ENCODE results near the gene GARIN5B. TPM values are rescaled to one million over a fixed set of nuclear protein-coding genes. Genes with fewer than 3 reads are reported as not detected.
A peak's percentile ranks its signal among the peaks of the same experiment; 100 is the strongest.

Gene GARIN5B
- total and polyA plus RNA-seq, 2 of the 8 experiments (the other 6 are each of a cell fraction or from before 2014, with no cell fraction given), result 0.03 TPM; not detected in 1

- Histone ChIP-seq H4K20me1 (replicated peaks in 1 of 2; ENCODE audit: control insufficient read depth in 1 of 2, insufficient read depth in 2 of 2, low read length in 2 of 2) (peaks cover 0 to 10% of the 10 kb centered on the region in 2 experiments), H3K79me1 (ENCODE audit: low read depth, low read length) (no peaks in the 10 kb centered on the region), H2BK20ac (ENCODE audit: low read length) (0 out of 2 replicates have a peak overlapping the region, but pooled peaks have one; percentile 48), H3K4me1 (replicated peaks in 1 of 4; ENCODE audit: control insufficient read depth in 3 of 4, insufficient read depth in 4 of 4, low read length in 3 of 4) (peaks cover 0 to 16% (median 9%) of the 10 kb centered on the region in 4 experiments; a peak in 6 of 7 replicates), H3K23me2 (ENCODE audit: low read depth, low read length) (peaks cover 11% of the 10 kb centered on the region; the same call in 1 of the 2 replicates), H3K56ac (replicated peaks; ENCODE audit: insufficient read length, low read depth, low read length) (no peak overlapping the region), H3K23ac (ENCODE audit: insufficient read length) (no peak overlapping the region), H2BK5ac (ENCODE audit: low read depth, low read length) (no peak overlapping the region), H4K5ac (ENCODE audit: insufficient read length, low read depth, low read length) (peak overlapping the region; percentile 26), H3K4ac (replicated peaks; ENCODE audit: insufficient read length, low read depth, low read length) (no peak overlapping the region), H2AK5ac (ENCODE audit: low read depth, low read length) (no peak overlapping the region), H3K27ac (ENCODE audit: low read depth, low read length) (no peak overlapping the region), H2BK120ac (replicated peaks; ENCODE audit: low read depth, low read length) (no peak overlapping the region), H3K4me2 (ENCODE audit: insufficient read depth in 1 of 2, low read depth in 2 of 2, low read length in 2 of 2) (peak overlapping the region; percentile 48 to 88; a peak in 3 of 4 replicates), H3K27me3 (replicated peaks in 1 of 4; ENCODE audit: control insufficient read depth in 3 of 4, extremely low read depth in 1 of 4, insufficient read depth in 3 of 4, low read length in 3 of 4) (peaks cover 17 to 56% (median 46%) of the 10 kb centered on the region in 4 experiments), H4K91ac (replicated peaks; ENCODE audit: insufficient read length, low read length) (no peak overlapping the region), H2BK12ac (ENCODE audit: low read depth, low read length) (0 out of 2 replicates have a peak overlapping the region, but pooled peaks have one; percentile 39), H3K9ac (replicated peaks in 1 of 4; ENCODE audit: extremely low read depth in 1 of 4, low read depth in 3 of 4, low read length in 3 of 4) (no peak overlapping the region), H3K79me2 (ENCODE audit: control insufficient read depth in 1 of 2, insufficient read depth in 2 of 2, low read length in 2 of 2) (no peaks in the 10 kb centered on the region), H2BK15ac (ENCODE audit: low read length) (0 out of 2 replicates have a peak overlapping the region, but pooled peaks have one; percentile 46), H3K18ac (ENCODE audit: extremely low read depth, low read length) (peak overlapping the region; percentile 48; the same call in 1 of the 2 replicates), H3K4me3 (ENCODE audit: extremely low read depth in 1 of 4, insufficient read depth in 2 of 4, low read depth in 3 of 4, low read length in 4 of 4) (no peak overlapping the region), H3K36me3 (ENCODE audit: control insufficient read depth in 2 of 4, insufficient read depth in 4 of 4, low read length in 3 of 4) (peaks cover 0 to 7% (median 0%) of the 10 kb centered on the region in 4 experiments; a peak in 1 of 8 replicates), H4K8ac (ENCODE audit: extremely low read depth, insufficient read depth, low read length) (no peak overlapping the region), H3K14ac (ENCODE audit: insufficient read length) (no peak overlapping the region), H3K9me3 (ENCODE audit: insufficient read depth in 2 of 2, low read depth in 1 of 2, low read length in 1 of 2) (no peaks in the 10 kb centered on the region), H2AFZ (ENCODE audit: low read length) (no peak overlapping the region)
- POLR2A ChIA-PET (ENCODE audit: partially characterized antibody), result interaction anchor here (1.0 to 1.7 kb wide), 7 partner anchors 15 to 52 kb away, joined by 3 to 5 read pairs (median 4); partner anchors contain the start of genes IL11, KMT5C and TMEM238
- WGBS, 2 experiments (ENCODE audit: extremely low coverage in 1 of 2, insufficient coverage in 1 of 2, insufficient read length in 1 of 2, insufficient replicate concordance in 2 of 2, low coverage in 1 of 2, low lambda C conversion rate in 2 of 2, missing lambda C conversion rate in 1 of 2), result 41% methylated on average over 13 of the region's 13 CpGs; no CpG with 5 or more reads in 1 of the 2 experiments
- FAIRE-seq, result no peak
- DNase-seq (ENCODE audit: low read depth in 1 of 2, low spot score in 2 of 2), result no peak
- CTCF ChIA-PET (ENCODE audit: partially characterized antibody), result interaction anchor here (0.9 to 2.0 kb wide), 4 partner anchors 11 to 64 kb away, joined by 5 to 9 read pairs (median 6); partner anchors contain the start of gene TMEM238
These were observed 7.7 kb downstream of the GARIN5B start for GRCh38 chr19:55355213-55355821.

Data from H1 (cell line).